ENCODE data around the gene CCDC30. TPM values are rescaled to one million over a fixed set of nuclear protein-coding genes. Genes with fewer than 3 reads are reported as not detected.

CCDC30 gene
- total and polyA plus RNA-seq, 9 of the 15 experiments (the other 6 are each of a cell fraction or from before 2014, with no cell fraction given), result 0.05 to 0.91 (median 0.24) TPM

DNA sequence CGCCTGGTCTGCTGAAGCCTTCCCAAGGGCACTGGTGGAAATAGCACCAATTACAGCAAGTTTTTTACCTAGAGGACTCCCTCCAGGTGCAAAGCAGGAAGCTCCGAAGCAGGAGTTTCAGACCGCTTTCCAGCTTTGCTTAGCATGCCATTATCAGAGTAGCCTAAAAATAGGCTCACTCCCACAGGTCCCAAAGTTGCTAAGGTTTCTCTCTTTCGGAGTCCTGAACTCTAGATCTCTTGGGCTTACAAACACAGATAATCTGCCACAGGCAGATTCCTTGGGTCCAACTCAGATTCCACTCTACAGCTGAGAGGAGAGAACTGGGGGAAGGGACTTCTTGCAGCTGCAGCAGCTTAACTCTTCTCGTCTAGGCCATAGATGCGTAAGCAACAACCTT, 29.7 kb upstream of the CCDC30 start (continued):
- TF ChIP-seq ZBTB7A (IDR thresholded peaks at IDR 0.05; ENCODE audit: borderline replicate concordance, control insufficient read depth, low read depth, low read length), result no peak
- TF ChIP-seq ILK (tag; IDR thresholded peaks at IDR 0.05; ENCODE audit: borderline replicate concordance, low read depth), result no peak
- TF ChIP-seq E2F3 (CRISPR knock-in tag; IDR thresholded peaks at IDR 0.05), result no peak
- TF ChIP-seq HMG20B (CRISPR knock-in tag; IDR thresholded peaks at IDR 0.05), result no peak
- no peak for TF ChIP-seq ARID2 (IDR thresholded peaks at IDR 0.05)
- TF ChIP-seq SMARCA5 (IDR thresholded peaks at IDR 0.05), result no peak
- no peak for TF ChIP-seq SIX5 (IDR thresholded peaks at IDR 0.05; ENCODE audit: borderline replicate concordance in 1 of 2, insufficient read depth in 1 of 2, low read depth in 1 of 2, low read length in 2 of 2)

DNA sequence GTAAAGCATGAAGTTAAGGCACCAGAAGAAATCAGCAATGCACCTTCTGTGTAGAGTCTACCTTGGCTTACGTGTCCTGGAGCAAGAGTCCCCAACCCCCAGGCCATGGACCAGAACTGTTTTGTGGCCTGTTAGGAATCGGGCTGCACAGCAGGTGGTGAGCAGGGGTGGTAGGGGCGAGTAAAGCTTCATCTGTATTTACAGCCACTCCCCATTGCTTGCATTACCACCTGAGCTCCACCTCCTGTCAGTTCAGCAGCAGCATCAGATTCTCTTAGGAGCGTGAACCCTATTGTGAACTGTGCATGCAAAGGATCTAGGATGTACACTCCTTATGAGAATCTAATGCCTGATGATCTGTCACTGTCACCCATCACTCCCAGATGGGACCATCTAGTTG, 28.7 kb upstream of the CCDC30 start:
- intact Hi-C loops (cut with micrococcal nuclease) (no loop called here), in situ Hi-C loops (cut with MboI) (no loop called here)
- Histone ChIP-seq H3K27ac (ENCODE audit: extremely low read depth, low read depth, low read length) (no peak overlapping the region), H2AFZ (ENCODE audit: low read depth, low read length) (no peak overlapping the region), H3K9ac (ENCODE audit: insufficient read depth in 1 of 2, low read depth in 2 of 2, low read length in 2 of 2) (no peak overlapping the region), H3K36me3 (ENCODE audit: control insufficient read depth, insufficient read depth, low read length) (no peaks in the 10 kb centered on the region), H3K4me1 (replicated peaks in 1 of 2; ENCODE audit: control insufficient read depth in 2 of 2, insufficient read depth in 2 of 2, low read length in 2 of 2) (no peaks in the 10 kb centered on the region), H3K4me3 (no peak overlapping the region), H3K9me1 (ENCODE audit: control insufficient read depth, insufficient read depth, low read length) (no peaks in the 10 kb centered on the region), H3K27me3 (ENCODE audit: control insufficient read depth in 2 of 2, insufficient read depth in 2 of 2, low read length in 2 of 2) (peaks cover 21 to 36% of the 10 kb centered on the region in 2 experiments), H3K79me2 (ENCODE audit: control insufficient read depth, insufficient read depth, low read length) (no peaks in the 10 kb centered on the region), H3K9me3 (replicated peaks; ENCODE audit: control insufficient read depth, insufficient read depth, low read depth, low read length) (no peaks in the 10 kb centered on the region), H4K20me1 (replicated peaks; ENCODE audit: control insufficient read depth, insufficient read depth, low read length) (no peaks in the 10 kb centered on the region), H3K4me2 (ENCODE audit: insufficient read depth, low read length) (no peak overlapping the region)
- BruUV-seq (replicated peaks), result no TSS peak
- DNase-seq (ENCODE audit: extremely low read depth in 1 of 4, low spot score in 3 of 4) (no peak), ATAC-seq (no peak), FAIRE-seq (no peak)
- ChIA-PET POLR2A (interaction anchor here (0.6 to 1.8 kb wide), 3 partner anchors 15 to 638 kb away, joined by 3 to 5 read pairs (median 5); no protein-coding TSS in a partner anchor), CTCF (ENCODE audit: low intra/inter-chr PET ratio) (no interaction called here)
- TF ChIP-seq L3MBTL2 (IDR thresholded peaks at IDR 0.05), result no peak
- TF ChIP-seq TCF7L2 (IDR thresholded peaks at IDR 0.05; ENCODE audit: low read depth, low read length), result no peak
- no peak for TF ChIP-seq FOXP1 (CRISPR knock-in tag; IDR thresholded peaks at IDR 0.05)
- TF ChIP-seq, protein P1, sequence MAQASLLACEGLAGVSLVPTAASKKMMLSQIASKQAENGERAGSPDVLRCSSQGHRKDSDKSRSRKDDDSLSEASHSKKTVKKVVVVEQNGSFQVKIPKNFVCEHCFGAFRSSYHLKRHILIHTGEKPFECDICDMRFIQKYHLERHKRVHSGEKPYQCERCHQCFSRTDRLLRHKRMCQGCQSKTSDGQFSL (CRISPR knock-in tag; IDR thresholded peaks at IDR 0.05), result no peak
- TF ChIP-seq, protein P1 (tag; IDR thresholded peaks at IDR 0.05), result no peak
- TF ChIP-seq RFX1 (IDR thresholded peaks at IDR 0.05), result no peak
- no peak for TF ChIP-seq NEUROD1 (IDR thresholded peaks at IDR 0.05; ENCODE audit: borderline replicate concordance, low read depth, low read length, partially characterized antibody)
- TF ChIP-seq ATF3 (IDR thresholded peaks at IDR 0.05), result no peak
- no peak for TF ChIP-seq ATF3 (CRISPR knock-in tag; conservative IDR thresholded peaks at IDR 0.05)
- WGBS (ENCODE audit: insufficient coverage, low coverage, missing lambda C conversion rate), result 0% methylated on average over 4 of the region's 4 CpGs
